NT2/D1 (cell line): ENCODE results near the gene GNA12.

Experiments used
- SUZ12 ChIP-seq: IDR thresholded peaks from 2 replicates; pipeline ENCODE4 v1.6.1; 2011; ENCODE audit not compliant: insufficient read length, insufficient read depth; ENCODE audit errors: extremely low read depth
- YY1 ChIP-seq: IDR thresholded peaks from 2 replicates; pipeline ENCODE4 v1.6.1; 2011; ENCODE audit not compliant: insufficient read length, insufficient read depth
- ZNF274 ChIP-seq: IDR thresholded peaks from 2 replicates; pipeline ENCODE4 v1.6.1; 2011; ENCODE audit warnings: mild to moderate bottlenecking, low read depth, low read length

- TF ChIP-seq ZNF274, result no peak
- TF ChIP-seq SUZ12, result no peak
- TF ChIP-seq YY1, result no peak
Measured at GRCh38 chr7:2800220-2800930, 43.7 kb downstream of the GNA12 start.
